Stimulated activated CD4-positive, alpha-beta T cell treated with anti-CD3 and anti-CD28 coated beads, Interleukin-1b, Interleukin-23, amount 100 ng/mL, for 24 hours (primary cell): ENCODE results near the gene FGGY.
"Not testable (repeated sequence)": the region's sequence is repeated elsewhere in the genome, so short reads cannot be mapped to it uniquely, and the experiment has no call there.

ENCODE experiments used
- DNase-seq, 4 experiments: peaks; one replicate each; pipeline ENCODE4 v3.0.0-alpha.2; 2020; ENCODE audit warnings: low read depth in 4 of 4, low spot score in 1 of 4

Gene FGGY

DNA sequence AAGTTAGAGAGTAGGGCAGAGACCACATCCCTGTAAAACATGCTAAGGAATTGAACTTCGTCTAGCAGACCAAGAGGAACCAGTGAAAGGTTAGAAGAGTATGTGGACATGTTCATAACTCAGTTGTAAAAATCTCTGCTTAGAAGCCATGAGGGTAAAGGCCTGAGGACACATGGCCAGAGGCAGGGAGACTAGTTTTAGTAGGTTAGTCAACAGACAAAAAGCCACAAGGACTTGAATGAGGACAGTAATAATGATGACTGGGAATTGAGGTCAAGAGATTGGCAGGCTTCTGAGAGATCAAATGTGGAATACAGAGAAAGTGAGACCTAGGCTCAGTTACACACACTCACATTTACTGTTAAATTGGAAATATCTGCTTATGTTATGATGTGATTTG, 312.4 kb downstream of the FGGY start:
- no peak for DNase-seq

DNA sequence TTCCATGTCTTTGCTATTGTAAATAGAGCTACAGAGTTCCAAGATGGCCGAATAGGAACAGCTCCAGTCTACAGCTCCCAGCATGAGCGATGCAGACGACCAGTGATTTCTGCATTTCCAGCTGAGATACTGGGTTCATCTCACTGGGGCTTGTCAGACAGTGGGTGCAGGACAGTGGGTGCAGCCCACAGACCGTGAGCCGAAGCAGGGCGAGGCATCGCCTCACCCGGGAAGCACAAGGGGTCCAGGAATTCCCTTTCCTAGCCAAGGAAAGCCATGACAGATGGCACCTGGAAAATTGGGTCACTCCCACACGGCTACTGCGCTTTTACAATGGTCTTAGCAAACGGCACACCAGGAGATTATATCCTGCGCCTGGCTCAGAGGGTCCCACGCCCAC, 313.6 kb downstream of the FGGY start:
- DNase-seq = not testable (repeated sequence)

DNA sequence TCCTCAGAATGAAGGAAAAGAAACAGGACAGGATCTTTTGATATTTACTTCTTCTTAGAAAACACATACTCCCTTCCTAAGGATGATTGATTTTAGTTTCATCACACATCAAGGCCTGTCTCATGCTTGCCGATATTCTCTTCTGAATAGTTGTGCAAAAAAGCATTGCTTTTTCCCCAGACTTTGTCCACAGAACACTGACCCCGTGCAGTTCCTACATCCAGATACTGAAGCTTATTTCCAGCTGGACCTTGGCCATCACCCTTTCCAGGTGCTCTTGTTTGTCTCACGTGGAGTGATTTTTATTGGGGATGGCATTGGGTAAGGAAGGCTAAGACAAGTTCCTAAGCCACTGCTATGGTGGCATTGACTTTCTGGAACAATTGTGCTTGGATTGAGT, 320.5 kb downstream of the FGGY start:
- DNase-seq = no peak

DNA sequence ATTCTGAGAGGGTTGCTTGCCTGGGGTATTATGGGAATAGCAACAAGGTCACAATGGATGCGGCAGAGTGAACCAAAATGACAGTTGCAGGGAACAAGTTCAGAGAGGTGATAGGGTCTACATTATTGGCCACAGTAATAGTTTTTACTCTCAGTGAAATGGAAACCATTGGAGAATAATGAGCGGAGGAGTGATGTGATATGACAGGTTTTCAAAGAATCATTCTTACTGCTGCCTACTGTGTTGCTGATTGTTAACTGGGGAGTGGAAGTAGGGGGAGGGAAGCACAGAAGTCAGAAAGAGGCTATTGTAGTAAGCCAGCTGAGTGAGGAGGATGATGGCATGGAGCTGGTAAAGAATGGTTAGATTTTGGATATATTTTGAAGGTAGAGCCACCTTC, 322.7 kb downstream of the FGGY start:
- no peak for DNase-seq

DNA sequence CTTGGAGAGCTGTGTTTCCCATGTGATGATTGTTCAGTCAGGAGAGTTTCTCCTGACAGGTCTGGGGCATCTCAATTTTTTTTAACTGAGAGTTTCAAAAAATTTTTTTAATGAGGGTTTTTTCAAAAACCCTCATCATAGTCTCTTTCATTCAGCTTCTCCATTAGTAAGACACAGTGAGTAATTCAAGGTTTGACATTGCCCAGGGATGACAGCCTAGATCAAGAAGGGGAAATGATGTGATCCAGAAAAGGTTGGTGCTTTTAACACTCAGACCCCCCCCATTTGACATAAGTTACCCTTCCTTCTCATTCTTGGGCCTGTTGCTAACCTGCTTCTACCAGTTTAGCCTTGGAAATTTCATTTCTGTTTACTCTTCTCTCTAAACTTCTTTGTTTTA, 328.5 kb downstream of the FGGY start:
- no peak for DNase-seq

DNA sequence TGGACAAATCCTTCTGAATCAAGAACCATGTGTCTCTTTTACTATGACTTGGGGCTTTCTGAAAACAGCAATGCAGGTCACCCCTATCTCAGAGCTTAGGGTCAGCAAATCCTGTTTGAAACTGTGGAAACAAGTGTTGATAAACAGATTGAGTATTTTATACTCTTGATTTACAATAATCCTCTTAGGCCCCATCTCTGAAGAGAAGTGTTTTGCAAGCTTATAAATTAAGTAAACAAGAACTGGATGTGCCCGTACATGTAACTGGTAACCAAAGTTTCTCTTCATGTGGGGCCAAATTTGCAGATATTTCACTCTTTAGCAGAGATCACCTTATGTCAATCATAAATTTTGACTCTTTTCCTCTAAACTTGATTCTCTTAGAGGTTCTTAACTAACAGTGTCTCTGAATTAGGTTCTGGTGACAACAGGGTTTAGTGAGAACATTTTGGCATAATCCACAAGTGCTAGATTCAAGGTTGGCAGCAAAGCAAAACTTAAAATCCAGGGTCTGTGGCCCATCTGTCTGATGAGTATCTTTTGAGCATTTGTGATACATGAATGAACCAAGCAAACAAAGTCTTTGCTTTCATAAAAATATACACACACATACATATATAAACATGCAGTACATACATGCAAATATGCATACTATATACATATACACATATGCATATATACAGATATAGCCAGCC, 334.8 kb downstream of the FGGY start:
- no peak for DNase-seq

DNA sequence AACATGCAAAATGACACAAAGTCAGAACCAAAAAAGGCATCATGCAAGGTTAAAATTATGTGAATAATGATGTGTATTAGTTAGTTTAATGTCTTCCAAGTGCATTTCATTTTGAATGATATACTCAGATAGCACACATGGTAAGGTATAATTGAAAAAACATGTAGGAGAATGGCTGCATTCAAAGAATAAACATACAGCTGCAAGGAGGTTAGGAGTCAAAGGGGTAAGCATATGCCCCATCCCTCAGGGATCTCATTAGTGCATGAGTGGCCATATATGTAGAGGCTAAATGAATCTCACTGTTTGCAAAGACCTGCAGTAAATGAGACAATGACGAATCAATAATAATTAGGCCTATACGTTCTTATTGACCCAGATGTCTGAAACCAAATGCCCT, 338.2 kb downstream of the FGGY start:
- no peak for DNase-seq

DNA sequence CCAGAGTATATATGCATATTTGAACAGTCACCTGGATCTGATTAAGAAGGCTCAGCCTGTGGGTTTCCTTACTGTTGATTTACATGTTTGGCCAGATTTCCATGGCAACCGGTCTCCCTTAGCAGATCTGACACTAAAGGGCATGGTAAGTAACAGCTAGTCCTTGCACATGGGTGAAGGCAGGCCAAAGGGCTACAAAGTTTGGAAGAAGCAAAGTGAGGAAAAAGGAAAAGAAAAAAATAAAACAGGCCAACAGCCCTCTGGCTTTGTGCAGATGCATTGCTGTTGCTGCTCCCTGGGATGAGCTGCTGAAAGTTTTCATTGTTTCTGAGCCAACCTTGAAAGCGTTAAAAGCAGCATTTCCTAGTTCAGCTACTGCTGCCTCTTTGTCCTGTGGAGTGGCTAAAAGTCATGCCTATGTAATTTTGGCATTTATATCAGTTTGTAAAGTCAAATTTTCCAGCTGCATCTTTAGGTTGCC, 341.4 kb downstream of the FGGY start:
- no peak for DNase-seq

DNA sequence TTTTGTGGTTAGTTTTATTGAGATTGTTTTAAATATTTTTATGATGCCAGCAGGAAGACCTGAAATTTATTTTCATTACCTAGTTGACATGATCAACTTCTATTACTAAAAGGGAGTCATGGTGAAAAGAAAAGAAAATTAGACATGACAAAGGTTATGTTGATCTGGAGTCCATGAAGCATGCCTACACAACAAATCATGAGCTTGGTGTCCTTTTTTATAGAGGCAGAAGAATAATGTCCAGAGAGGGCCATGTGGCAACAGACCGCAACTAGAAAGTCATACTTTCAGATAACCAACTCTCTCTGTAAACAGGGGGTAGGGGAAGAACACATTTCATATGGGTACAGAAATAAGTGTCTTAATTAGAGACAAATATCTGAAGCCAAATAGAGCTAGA, 342.4 kb downstream of the FGGY start:
- DNase-seq = no peak

DNA sequence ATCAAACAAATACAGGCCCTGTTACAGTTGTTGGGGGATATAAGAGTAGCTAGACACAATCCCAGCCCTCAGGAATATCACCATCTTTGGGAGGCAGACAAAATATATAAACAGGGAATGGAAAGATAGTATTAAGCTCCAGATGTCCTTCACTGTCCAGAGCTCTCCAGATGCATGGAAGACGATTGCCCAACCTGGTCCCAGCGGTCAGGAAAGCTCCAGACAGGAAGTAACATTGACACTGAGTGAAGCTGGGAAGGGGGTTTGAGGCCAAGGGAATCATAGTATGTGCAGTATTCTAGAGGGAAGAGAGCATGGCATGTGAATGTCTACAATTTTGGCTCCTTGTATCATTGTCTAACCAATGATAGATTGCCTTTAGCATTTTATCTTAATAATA, 344.0 kb downstream of the FGGY start:
- DNase-seq = no peak

DNA sequence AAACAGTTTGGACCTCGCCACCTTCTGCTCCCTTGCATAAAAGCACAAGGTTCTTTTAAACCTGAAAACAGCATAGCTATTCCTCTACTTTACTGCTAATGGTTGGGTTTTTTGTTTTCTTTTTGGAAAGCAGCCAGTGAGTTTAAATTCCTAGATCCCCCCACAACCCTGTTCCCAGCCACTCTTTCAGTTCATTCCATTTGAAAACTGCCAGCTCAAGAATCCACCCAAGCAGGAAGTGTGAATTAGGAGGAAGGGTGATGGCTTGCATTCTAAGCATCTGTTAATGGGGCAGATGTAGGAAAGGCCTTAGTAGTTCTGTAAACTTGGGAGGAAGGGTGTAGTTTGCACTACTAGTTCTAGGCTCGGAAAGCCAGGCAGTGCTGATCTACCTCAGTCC, 344.9 kb downstream of the FGGY start:
- DNase-seq = no peak

DNA sequence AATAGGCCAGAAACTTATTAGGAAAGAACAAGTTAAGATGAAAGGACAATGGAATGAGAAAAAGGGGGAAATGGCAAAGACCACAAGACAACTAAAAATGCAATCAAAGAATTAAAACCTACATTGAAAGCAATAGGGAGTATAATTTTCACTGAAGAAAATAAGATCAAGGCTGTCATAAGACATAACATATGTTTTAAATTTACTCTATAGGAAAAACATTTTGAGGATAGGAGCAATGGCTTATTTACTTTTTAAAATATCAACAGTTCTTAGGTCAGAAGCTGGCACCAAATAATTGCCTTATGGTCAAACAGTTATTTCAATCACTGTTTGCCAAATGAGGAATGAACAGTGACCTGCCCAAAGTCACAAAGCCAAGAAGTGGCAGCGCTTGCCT, 346.6 kb downstream of the FGGY start:
- no peak for DNase-seq

DNA sequence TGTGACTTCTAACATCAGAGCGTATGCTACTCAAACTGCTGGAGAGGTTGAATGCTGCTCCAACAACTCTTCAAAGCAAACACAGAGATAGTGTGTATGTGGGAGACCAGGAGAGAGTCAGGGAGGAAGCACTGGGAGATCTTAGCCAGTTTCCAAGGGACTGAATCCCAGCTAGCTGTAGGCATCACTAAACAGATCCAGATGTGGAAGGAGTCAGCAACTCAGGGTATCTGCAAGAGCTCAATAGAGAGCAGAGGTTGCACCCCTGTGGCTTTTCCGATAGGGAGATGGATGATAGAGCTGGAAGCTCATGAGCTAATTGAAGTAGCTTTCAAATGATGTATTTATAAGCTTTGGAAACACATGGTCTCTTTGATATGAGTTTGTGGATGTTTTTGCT, 349.0 kb downstream of the FGGY start:
- DNase-seq = no peak

DNA sequence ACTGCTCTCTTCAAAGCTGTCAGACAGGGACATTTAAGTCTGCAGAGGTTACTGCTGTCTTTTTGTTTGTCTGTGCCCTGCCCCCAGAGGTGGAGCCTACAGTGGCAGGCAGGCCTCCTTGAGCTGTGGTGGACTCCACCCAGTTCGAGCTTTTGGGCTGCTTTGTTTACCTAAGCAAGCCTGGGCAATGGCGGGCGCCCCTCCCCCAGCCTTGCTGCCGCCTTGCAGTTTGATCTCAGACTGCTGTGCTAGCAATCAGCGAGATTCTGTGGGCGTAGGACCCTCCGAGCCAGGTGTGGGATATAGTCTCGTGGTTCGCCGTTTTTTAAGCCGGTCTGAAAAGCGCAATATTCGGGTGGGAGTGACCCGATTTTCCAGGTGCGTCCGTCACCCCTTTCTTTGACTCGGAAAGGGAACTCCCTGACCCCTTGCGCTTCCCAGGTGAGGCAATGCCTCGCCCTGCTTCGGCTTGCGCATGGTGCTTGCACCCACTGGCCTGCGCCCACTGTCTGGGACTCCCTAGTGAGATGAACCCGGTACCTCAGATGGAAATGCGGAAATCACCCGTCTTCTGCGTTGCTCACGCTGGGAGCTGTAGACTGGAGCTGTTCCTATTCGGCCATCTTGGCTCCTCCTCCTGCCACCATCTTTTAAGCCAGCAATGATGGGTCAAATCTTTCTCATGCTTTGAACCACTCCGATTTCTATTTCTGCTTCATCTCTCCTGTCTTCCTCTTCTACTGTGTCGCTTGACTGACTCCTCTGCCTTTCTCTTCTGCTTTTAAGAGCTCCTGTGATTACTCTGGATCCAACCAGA, 356.5 kb downstream of the FGGY start:
- not testable (repeated sequence) for DNase-seq

DNA sequence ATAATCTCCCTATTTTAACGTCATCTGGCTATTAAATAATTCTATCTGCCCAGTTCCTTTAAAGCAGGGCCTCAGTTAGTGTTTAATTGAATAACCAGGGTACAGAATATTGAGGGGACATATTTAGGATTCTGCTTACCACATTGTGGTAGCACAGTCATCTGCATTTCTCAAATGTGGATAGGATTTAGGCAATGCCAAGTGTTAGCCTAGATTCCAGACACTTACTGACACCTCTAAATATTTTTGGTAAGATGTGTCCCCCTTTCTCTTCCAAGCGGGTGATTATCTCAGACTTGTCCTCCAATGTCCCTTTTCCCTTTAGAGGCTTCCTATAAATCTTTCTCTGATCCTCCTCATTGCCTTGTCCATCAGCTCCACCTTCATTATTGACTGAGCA, 357.1 kb downstream of the FGGY start:
- DNase-seq = no peak

DNA sequence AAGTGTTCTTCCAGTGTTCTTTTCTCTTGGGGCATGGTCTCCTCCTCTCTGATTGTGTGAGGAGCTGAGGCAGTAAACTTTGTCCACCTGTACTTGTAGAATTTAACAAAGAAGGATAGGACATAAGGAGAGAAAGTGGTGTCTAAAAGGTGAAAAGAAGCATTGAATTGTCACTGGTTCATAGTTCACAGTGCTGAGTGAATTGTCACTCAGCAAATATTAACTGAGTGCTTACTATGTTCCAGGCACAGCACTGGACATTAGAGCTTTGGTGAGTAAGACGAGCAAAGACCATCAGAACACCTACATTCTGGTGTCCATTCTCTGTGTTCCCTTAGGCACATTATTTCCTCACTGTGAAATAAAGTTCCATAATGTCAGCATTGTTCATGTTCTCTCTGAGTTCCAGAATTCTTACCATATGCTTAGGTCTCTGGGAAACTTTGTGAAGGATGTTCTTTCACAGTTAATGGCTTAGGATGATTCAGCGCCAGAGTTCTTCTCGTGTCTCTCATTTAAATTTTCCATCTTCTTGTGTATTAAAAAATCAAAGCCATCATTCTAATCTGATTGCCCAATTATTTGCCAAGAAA, 361.1 kb downstream of the FGGY start:
- DNase-seq = no peak

DNA sequence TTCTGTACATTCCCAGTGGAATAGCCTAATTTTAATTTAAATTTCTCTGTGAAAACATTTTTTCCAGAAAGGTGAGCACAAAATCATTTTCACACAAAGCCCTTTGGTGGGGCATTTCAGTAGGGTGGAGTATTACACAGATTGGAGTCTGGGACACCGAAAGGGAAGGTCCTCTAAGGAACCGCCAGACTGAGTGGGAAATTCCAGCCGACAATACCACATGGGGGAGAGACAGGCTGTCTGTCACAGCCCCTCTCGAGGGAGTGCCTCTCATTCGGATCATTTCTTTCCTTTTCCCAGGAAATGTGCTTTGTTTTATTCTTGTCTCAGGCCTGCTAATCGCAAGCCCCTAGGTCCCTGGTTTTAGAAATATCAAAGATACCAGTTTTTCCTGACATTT, 367.3 kb downstream of the FGGY start:
- DNase-seq = no peak

DNA sequence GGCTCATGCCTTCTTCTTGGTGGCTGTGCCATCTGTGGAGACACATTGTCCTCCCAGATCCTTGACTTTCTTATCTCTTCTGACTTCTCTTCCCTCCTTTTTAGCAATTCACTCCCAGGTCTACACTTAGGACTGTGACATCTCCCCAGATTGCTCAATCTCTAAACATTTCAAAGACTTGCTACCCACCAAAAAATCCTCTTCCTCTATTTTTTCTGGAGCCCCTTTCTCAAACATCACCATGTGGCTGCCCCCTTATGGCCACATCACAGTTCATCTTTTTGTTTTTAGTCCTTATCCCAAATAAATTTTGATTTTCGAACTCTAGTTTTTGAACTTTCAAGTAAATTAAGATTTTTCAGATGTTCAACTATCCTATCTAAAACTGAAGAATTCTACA, 369.2 kb downstream of the FGGY start:
- DNase-seq = no peak

DNA sequence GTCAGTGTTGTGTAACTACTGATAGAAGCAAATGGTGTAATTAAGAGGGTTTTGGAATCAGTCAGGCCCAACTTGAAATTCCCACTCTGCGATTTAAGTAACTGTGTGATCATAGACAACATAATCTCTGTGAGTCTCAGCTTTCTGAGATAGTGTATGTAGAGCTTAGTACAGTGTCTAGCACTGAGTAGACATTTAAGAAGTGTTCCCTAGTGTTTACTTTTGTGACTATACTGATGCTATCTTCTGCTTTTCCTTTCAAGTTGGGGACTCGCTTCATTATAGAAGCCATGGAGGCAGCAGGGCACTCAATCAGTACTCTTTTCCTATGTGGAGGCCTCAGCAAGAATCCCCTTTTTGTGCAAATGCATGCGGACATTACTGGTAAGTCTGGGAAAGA, 370.1 kb downstream of the FGGY start:
- DNase-seq = no peak

DNA sequence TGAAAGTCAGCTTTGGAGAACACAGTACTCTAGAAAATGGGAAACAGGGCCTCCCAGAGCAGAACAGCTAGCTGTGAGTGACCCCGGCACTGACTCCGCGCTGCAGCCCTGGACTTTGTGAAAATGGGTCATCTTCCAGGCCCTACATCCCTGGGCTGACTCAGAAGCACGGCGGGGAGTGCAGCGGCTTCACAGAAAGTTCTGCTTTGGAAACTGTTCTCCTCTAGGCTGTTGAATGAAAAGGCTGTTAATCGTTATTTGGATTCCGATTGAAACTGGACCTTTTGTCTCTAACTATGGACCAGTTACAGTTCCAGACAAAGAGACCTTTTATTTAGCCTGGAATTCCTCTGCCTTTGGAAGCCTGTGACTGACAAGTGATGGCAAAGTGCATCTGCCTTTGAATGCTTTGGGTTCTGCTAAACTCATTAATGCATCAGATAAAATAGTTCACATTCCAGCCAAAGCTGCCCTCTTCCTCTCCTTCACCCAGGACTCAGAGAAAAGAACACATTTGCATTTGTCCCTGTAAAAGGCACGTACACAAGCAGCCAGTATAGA, 372.9 kb downstream of the FGGY start:
- no peak for DNase-seq

DNA sequence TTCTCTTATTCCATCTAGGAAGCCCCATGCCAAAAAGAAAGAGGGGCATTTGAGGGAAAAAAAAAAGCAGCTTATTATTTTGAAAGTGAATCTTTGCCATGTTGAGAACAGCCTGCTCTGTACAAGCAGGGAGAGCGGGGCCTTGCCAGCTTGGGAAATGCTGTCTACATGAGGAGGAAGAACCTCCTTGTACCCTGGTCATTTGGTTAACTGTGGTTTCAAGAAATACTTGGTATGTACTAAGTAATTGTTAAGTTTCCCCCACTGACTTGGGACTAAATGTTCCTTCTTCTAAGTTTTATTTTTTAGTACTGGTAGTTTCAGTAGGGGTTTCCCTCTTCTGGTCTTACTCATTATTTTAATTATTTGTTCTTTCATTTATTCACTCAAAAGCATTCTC, 373.8 kb downstream of the FGGY start:
- no peak for DNase-seq
